Measurements from ENCODE around the gene PTK7.

DNA sequence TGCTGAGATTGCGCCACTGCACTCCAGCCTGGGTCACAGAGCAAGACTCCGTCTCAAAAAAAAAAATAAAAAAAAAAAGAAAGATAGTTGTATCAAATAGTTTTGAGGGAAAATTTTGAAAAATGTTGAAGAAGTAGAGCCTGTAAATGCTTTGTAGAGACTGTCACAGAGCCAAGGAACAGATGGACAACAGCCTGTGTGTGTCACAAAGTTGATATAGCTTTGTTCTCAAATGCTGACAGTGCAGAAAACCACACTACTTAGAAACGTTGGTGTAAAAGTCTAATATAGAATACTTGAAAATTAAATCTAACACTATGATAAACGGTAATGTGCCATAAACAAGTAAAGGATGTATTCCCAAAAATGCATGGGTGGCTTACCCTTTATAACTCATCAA lies 25.4 kb downstream of the PTK7 start:
- TF ChIP-seq, protein P1, sequence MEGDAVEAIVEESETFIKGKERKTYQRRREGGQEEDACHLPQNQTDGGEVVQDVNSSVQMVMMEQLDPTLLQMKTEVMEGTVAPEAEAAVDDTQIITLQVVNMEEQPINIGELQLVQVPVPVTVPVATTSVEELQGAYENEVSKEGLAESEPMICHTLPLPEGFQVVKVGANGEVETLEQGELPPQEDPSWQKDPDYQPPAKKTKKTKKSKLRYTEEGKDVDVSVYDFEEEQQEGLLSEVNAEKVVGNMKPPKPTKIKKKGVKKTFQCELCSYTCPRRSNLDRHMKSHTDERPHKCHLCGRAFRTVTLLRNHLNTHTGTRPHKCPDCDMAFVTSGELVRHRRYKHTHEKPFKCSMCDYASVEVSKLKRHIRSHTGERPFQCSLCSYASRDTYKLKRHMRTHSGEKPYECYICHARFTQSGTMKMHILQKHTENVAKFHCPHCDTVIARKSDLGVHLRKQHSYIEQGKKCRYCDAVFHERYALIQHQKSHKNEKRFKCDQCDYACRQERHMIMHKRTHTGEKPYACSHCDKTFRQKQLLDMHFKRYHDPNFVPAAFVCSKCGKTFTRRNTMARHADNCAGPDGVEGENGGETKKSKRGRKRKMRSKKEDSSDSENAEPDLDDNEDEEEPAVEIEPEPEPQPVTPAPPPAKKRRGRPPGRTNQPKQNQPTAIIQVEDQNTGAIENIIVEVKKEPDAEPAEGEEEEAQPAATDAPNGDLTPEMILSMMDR (IDR thresholded peaks at IDR 0.05) = no peak
- TF ChIP-seq POLR2A (IDR thresholded peaks at IDR 0.05) = no peak
